GM15510 (cell line): ENCODE measurements around the gene LUZP1.

Experiments
- POLR2A ChIP-seq: IDR thresholded peaks from 3 replicates; pipeline ENCODE4 v1.6.1; 2011; ENCODE audit warnings: borderline replicate concordance; ENCODE audit not compliant: insufficient read length; ENCODE audit errors: extremely low read depth

Gene LUZP1

GRCh38 chr1:23196627-23197328, 28.1 kb upstream of the LUZP1 start:
- no peak for TF ChIP-seq POLR2A

- no peak for TF ChIP-seq POLR2A
Observed at GRCh38 chr1:23194119-23194984, 25.7 kb upstream of the LUZP1 start.

- TF ChIP-seq POLR2A: no peak
Observed at GRCh38 chr1:23193391-23194118, 24.9 kb upstream of the LUZP1 start.

- no peak for TF ChIP-seq POLR2A
Observed at GRCh38 chr1:23191199-23191598, 22.5 kb upstream of the LUZP1 start.

- TF ChIP-seq POLR2A: no peak
Observed at GRCh38 chr1:23188434-23188884, 19.8 kb upstream of the LUZP1 start.

- no peak for TF ChIP-seq POLR2A
Observed at GRCh38 chr1:23187637-23188036, 19.0 kb upstream of the LUZP1 start.

- no peak for TF ChIP-seq POLR2A
Observed at GRCh38 chr1:23185381-23185780, 16.7 kb upstream of the LUZP1 start.

GRCh38 chr1:23184212-23184934, 15.7 kb upstream of the LUZP1 start:
- TF ChIP-seq POLR2A: no peak

GRCh38 chr1:23179862-23180261, 11.2 kb upstream of the LUZP1 start:
- no peak for TF ChIP-seq POLR2A

- no peak for TF ChIP-seq POLR2A
Observed at GRCh38 chr1:23178950-23179349, 10.3 kb upstream of the LUZP1 start.

- no peak for TF ChIP-seq POLR2A
Observed at GRCh38 chr1:23178414-23178813, 9.8 kb upstream of the LUZP1 start.

- TF ChIP-seq POLR2A: no peak
Observed at GRCh38 chr1:23177438-23178380, 9.1 kb upstream of the LUZP1 start.

GRCh38 chr1:23177031-23177430, 8.4 kb upstream of the LUZP1 start:
- TF ChIP-seq POLR2A: no peak
